CD4-positive, alpha-beta T cell treated with Interleukin-17A for 4 hours (primary cell): ENCODE results near the gene BCAS2.
"Not testable (repeated sequence)": the region's sequence is repeated elsewhere in the genome, so short reads cannot be mapped to it uniquely, and the experiment has no call there.

Experiments used
- DNase-seq: peaks from one replicate; pipeline ENCODE4 v3.0.0-alpha.2; 2020; ENCODE audit warnings: mixed read lengths

Gene BCAS2

DNA sequence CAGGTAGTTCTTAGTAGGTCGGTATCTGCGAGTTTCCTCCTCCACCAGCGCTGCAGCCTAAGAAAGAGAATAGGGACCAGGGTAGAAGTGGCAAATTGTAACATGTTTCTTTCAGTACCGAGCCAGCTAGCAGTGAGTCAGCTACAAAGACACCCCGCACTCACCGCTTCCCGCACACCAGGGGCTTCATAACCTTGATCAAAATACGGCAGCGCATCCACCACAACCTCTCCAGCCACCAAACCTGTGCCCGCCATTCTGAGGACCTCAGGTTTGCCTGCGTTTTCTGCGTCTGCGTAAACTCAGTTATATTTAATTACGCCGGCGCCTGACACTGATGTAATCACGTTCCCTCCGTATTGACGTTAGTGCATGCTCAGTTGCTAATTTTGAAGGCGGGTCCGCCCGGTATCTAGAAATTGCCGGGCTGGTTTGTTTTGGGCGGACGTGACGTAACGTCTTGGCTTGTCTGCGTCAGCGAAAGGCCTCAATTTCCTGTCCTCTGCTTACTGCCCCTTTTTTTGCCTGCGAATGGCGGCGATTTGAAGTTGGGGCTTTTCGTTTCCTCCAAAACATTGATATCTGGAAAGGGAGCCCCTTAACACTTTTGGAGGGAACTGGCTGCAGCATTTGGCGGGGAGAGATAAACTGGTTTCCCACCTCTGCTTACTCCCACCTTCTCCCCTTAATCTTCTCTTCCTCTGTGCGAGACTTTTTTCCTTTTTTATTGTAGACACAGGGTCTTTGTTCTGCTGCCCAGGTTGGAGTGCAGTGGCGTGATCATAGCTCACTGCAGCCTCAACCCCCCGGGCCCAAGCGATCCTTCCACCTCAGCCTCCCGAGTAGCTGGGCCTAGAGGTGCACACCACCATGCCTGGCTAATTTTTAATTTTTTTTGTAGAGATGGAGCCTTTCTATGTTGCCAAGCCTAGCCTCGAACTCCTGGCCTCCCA is at the start of gene BCAS2:
TSS of gene BCAS2 (minus strand) at position 281 of the 953 bp plus-strand sequence. CDS start at position 257, 24 bp downstream.
- peak; percentile 94 for DNase-seq

DNA sequence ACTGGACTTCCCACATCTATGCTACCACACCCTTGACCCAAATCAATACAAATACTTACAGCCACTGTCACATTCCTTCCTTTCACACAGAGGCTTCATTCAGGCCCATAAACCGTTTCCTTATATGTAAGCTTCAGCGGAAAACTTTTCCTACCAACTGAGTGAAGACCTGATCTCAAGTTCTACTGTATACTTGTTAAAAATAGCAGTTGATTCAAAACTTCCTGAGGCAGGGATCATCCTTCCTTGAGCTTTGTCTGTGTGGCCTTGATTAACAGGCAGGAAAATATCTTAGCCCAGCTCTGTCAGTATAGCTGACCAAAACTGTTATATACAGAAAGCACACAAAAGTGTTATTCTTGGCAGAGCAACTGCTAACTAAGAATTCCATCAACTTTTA is 45.7 kb upstream of the BCAS2 start:
- DNase-seq, result no peak

DNA sequence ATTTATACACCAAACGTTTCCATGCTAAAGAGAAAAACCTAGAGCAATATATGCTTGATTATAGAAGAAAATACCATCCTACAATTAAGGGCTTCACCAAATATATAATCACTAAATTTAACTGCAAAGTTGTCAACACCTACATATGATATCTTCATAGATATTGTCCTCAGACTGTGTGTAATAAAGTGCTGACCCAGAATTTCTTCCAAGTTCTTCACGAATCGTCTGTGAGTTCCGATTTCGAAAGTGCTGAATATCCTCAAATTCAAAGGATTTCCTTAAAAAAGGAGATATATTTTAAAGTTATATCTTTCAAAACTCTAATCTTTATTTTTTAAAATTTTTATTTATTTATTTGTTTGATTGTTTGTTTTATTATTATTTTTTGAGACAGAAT is 41.9 kb upstream of the BCAS2 start:
- no peak for DNase-seq

DNA sequence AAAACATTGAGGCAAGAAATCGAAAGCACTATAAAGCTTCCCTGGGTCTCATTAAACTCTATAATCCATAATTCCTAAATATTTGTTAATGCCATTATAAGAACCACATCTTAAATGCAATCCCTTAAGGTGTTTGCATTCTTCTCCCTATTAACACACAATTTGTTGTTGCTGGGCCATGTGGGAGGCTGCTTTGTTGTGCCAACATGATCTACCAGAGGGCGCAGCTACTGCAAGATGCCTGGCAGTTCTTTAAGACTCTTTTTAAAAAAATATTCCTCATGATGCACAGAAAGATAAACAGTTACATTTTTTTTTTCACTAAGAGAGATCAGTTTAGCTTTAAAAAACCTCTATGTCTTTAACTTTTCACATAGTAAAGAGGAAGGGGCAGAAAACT is 39.0 kb upstream of the BCAS2 start:
- no peak for DNase-seq

DNA sequence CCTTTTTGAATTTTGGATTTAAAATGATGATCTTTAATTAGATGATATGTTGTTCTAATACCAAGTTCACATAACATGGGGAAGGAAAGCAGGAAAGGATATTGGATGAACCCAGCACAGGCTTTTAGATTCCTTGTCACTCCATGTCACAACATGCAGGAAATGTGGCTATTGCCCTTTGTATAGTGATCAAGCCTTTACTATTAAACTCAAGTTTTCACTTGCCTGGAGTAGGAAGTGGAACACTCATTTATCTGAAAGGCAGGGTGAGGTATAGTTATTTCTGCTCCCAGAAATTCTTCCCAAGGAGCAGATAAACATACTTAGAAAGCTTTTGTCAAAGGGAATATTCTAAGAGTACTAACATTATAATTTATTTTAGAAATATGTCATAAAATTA is 37.2 kb upstream of the BCAS2 start:
- no peak for DNase-seq

DNA sequence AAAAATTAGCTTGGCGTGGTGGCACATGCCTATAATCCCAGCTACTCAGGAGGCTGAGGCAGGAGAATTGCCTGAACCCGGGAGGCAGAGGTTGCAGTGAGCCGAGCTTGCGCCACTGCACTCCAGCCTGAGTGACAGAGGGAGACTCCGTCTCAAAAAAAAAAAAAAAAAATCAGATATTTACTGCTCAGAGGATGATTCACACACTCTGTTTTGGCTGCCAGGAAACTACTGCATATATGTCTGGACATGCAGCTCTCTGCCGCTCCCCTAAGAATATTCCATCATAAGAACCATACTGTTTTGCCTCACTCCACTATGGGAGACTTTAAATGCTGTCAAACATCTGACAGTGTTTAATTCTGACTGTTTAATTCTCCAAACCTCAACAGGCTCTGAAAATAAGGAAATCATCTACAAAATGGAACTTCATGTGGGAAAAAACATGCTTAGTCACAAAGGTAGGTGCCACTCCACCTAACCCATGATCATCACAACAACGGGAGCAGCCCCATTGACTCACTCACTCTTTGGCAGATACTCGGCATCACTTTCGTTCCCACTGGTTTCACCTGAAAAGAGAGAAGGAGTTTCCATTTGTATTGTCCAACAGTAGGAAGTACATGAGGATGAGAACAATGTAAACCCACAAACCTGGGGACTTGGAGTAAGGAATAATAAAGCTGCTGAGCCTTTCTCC is 29.3 kb upstream of the BCAS2 start:
- no peak for DNase-seq

DNA sequence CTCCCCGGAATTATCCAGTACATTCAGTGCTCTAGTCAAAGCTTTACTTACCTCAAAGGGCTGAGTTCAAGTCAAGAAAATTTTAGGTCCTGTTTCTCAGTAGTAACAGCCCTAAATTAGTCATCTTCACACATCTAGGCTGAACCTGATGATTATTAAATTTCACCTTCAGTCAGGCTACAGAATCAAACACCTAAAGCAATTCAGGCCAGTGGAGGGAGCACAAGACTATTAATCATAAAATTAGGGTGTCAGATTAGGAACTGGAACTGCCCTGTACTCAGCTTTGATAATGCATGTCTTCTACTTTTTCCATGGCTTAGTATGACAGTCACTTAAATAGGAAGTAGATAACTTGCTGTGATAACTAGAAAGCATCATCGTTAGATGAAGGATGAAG is 28.4 kb upstream of the BCAS2 start:
- no peak for DNase-seq

DNA sequence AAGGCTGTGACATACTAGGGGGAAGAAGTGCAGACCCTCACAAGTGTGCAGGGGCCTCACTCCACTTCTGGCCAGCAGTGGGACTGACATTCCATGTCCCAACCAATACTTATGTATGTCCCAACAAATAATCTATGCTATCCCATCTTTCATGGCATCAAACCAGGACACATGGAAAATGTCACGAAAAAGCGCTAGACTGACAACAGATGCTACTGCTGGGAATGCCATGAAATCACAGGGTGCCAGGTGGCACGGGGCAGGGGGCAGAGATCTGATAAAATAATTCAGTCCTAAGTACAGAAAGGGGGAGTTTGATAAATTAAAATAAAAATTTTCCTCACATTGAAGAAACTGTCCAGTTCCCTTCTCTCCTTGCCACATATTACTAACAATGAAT is 27.6 kb upstream of the BCAS2 start:
- no peak for DNase-seq

DNA sequence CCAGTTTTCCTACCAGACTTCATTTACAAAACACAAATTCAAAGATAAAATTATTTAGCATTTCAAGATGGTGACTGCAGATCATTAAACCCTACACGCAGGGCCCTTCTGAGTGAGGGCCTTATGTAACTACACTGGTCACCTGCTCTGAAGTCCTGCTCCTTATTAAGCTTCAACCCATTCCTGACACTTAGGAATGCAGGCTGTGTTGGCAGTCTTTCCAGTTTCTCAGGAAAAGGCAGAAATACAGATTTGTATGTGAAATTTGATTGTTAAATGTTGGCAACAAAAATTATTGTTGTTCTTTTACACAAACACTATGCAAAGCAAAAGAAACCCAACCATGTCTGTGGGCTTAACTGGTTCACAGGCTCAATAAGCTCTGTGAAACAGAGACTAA is 25.8 kb upstream of the BCAS2 start:
- no peak for DNase-seq

DNA sequence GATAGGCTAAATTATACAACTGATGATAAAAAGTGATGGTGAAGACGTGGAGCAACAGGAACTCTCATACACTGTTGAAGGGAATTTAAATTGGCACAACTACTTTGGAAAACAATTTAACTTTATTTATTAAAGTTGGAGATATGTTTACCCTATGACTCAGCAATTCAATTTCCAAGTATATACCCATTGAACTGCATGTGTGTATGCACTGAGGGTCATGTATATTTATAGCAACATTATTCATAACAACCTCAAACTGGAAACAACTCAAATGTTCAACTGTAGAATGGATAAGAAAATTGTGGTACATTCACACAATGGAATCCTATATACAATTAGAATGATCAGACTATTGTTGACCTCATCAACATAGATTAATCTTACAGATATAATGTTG is 16.5 kb upstream of the BCAS2 start:
- DNase-seq, result no peak

DNA sequence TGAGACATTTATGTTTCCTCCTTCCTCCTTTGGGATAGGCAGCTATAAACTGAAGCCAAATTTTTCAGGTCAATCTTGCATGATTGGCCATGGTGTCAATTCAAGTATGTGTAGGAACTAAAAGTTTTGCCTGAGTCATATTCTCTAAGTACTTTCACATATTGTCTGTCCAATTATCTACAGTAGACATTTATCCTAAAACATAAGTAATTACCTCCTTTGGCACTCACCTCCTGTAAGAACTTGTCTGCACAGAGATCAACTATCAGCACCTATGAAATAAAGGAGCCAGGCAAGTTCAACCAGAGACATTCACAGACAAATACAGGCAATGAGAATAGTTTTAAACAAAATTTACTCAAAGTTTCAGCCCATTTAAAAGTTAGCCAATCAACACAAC is 14.2 kb upstream of the BCAS2 start:
- no peak for DNase-seq

DNA sequence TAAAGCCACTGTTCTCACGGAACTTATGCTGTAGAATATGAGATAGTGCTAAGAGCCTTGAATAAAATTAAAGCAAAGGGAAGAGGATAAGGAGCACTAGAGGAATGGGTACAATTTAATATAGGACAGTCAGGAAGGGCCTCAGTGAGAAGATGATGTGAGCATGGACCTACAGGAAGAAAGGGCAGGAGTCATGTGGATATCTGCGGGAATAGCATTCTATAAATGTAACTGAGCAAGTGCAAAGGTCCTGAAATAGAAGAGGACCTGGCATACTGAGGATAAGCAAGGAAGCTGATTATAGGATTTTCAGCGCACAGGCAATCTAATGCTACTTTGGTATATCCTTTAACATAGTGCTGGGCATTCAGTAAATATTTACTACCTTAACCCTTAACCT is 12.6 kb upstream of the BCAS2 start:
- DNase-seq, result no peak

DNA sequence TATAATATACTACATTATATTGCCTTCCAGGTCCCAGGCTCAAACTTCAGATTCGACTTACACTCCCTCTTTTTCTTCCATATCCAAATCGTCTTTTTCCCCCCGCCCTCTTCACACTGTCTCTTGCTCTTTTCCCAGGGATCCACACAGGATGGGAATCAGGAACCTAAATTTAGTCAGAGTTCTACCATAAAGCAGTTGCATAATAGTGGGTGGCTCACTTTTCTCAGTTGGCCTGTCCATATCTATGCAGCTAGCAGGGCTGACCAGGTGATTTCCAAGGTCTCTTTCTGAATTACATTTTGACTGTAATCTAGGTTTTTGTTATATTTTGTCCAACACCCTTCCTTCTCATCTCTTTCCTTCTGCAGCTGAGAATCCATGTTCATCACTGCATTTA is 7.7 kb upstream of the BCAS2 start:
- DNase-seq, result no peak

DNA sequence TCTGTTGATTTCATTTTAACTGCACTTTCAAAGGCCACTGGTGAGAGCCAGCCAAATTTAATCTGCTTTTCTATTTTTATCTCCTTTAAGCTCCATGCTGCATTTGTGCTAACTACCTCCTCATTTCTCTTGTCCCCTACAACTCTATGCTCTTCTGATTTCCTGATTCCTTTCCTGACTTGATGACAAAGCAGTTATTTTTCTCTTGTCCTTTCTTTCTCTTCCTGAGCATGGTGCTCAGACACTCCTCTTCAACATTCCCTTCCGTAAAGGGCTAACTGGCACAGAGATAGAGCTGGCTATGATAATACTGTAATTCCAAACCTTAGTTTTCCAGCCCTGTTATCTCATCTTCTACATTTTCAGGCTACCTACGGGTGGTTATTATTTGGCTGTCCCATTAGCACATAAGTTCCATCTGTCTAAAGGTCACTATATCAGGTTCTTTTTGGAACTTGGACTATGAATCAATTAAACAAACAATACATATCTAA is 6.8 kb upstream of the BCAS2 start:
- DNase-seq, result no peak

DNA sequence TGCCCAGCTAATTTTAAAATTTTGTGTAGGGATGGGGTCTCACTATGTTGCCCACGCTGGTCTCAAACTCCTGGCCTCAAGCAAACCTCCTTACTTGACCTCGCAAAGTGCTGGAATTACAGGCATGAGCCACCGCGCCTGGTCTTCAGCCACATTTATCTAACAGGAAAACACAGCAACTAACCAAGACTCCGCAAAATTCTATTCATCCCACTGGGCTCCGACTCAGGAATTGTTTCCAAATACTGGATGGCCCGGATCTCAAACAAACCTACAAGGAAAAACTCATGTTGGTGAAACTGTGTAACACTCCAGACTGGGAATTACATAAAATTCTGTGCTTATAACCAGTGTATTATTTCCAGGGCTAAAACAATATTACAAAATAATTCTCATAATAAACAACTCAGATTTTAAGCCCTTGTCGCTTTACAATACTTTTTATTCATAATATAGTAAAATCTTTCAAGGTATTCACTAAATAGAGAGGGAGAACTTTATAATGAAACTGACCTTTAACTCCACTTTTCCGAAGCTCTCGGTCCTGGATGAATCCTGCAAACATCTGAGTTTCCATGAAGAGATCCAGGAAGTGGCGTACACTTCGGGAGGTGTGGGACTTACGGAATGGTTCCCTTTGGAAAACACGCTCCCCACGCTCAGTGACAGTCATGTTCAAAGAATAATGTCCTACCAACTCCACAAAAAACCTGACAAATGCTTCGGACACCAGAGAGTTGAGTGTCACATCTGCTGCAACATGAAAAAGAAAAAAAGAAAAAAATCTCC is 6.0 kb upstream of the BCAS2 start:
- no peak for DNase-seq

DNA sequence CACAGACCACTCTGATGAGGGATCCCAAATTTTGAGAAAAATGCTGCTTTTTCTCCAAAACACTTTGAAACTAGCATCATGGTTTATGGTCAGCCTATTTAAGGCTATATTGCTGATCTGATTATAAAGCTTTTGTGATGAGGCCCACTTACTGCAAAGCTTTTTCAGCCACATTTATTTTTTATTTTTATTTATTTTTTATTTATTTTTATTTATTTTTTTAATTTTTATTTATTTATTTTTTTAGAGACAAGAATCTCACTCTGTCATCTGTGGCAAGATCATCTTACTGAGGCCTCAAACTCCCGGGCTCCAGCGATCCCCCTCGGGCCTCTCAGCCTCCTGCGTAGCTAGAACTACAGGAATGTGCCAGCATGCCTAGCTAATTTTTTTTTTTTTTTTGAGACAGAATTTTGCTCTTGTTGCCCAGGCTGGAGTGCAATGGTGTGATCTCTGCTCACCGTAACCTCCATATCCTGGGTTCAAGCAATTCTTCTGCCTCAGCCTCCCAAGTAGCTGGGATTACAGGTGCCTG is 5.2 kb upstream of the BCAS2 start:
- no peak for DNase-seq

DNA sequence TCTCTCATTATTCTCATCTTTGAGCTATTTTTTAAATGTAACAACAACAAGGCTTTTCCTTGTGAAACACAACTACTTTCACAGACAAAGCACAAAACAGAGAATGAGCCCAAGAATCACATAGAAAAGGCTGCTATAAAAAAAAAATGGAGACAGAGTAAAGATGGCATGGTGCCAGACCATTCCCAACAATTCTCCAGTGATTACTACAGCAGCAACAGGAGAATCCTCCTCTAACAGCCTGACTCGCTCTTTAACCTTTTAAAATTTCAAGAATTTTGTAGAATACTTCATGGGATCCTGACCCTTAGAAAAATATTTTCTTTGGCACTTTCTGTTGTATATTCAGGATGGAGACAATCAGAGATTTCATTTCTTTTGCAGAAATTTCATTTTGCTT is 3.8 kb upstream of the BCAS2 start:
- no peak for DNase-seq

DNA sequence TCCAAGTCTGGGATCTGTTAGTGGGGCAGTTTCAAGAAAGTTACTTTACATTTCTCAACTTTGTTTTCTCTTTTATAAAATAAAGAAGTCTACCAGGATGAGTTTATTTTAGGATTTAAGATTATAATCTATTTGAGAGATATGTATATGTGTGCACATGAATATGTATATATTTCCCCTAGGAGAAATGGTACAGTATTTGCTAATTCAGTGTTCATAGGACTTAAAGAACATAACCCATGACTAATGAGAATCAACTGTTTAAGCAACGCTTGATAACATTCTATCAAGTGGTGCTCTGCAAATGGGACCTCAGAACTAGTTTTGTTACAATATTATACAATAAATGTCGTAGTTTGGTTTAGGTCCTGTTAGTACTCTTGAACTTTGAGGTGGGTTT is 7.0 kb downstream of the BCAS2 start:
- no peak for DNase-seq

DNA sequence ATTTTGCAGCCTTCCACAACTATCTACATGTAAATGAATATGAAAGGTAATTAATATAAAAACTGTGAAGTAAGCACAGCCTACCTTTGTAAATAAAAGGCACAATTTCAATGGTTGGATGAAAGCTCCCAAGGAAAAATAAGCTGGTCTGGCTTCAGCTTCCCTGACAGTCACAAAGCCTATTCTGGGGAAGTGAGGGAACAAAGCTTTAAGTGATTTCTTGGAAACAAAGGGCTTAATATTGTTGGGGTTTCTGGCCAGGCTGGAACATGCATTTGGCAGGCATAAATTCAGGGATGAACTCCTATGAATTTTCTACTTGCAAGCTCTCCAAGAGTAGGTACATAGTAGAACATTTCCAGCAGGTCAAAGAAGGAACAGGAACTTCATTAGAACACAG is 17.3 kb downstream of the BCAS2 start:
- no peak for DNase-seq

DNA sequence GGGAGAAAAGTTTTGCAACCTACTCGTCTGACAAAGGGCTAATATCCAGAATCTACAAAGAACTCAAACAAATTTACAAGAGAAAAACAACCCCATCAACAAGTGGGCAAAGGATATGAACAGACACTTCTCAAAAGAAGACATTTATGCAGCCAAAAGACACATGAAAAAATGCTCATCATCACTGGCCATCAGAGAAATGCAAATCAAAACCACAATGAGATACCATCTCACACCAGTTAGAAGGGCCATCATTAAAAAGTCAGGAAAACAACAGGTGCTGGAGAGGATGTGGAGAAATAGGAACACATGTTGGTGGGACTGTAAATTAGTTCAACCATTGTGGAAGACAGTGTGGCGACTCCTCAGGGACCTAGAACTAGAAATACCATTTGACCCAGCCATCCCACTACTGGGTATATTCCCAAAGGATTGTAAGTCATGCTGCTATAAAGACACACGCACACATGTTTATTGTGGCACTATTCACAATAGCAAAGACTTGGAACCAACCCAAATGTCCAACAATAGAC is 18.4 kb downstream of the BCAS2 start:
- DNase-seq, result not testable (repeated sequence)

DNA sequence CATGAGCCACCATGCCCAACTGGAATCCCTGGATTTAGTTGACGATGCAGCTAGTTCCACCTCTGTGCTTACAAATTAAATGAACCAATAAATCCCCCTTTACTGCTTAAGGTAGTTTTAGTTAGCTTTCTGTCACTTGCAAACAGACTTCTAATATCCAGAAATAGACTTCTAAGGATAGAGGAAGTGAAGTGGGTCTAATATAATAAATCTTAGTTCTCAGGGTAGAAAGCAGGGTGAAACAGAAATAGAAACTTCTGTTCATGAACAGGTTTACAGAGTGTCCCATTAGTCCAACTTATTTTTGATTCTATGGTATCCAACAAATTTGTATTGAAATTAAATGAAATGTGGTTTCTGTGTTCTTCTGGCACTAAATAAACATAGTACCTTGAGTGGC is 20.1 kb downstream of the BCAS2 start:
- DNase-seq, result no peak

DNA sequence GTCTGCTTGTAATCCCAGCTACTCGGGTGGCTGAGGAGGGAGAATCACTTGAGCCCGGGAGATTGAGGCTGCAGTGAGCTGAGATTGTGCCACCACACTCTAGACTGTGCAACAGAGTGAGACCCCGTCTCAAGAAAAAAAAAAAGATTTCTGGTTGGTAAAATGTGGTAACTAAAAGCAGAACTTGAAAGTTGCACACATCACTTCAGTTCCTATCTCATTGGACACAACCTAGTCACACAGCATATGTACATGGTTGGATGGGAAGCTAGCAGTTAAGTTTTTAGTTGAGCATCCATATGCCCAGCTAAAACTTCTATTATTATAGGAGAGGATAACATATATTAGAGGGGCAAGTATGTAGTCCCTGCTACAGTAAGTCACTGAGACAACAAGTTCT is 22.1 kb downstream of the BCAS2 start:
- DNase-seq, result no peak

DNA sequence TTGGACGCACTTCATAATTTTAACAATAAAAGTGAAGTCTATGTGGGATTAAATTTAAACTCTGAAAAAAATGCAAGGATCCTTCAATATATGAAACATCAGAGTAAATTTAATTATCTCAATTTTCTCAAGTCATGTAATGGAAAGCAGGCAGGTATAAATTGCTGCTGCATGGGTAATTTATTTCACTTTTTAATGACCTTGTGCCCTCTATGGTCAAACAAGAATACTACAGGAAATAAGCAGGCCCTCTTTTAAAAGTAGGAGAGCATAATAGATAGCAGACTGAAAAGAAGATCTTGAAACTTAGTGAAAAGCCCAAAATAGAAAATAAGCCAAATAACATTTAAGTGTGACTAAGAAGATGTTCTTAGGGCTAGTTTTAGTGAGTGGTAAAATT is 22.9 kb downstream of the BCAS2 start:
- no peak for DNase-seq
